IPS-NIHi11 (cell line): ENCODE results near the gene ASH1L.
"Not testable (repeated sequence)": the region's sequence is repeated elsewhere in the genome, so short reads cannot be mapped to it uniquely, and the experiment has no call there.

ENCODE experiments used
- DNase-seq: peaks from one replicate; pipeline ENCODE4 v3.0.0; 2012; ENCODE audit warnings: mixed read lengths, low spot score

The ASH1L gene

DNA sequence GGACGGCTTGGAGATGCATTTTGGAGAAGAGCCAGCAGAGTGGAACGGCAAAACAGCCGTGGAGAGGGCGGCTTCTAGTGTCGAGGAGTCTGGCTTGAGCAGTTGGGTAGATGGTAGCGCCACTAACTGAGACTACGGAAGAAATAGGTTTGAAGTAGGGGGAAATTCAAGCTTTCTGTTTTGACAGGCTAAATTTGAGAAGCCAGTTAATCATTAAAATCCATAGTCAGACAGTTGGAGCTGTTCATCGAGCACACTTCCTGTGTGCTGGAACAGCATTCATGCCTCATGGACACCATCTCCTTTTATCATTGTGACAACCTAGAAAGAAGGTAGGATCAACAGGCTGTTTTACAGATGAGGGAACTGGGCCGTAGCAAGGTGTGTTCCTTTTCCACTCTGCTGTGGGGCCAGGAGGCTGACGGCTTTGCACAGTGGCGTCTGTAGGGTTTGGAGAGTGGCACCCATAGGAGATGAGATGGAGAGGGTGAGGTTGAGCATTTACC, 258.0 kb downstream of the ASH1L start:
- DNase-seq: no peak

DNA sequence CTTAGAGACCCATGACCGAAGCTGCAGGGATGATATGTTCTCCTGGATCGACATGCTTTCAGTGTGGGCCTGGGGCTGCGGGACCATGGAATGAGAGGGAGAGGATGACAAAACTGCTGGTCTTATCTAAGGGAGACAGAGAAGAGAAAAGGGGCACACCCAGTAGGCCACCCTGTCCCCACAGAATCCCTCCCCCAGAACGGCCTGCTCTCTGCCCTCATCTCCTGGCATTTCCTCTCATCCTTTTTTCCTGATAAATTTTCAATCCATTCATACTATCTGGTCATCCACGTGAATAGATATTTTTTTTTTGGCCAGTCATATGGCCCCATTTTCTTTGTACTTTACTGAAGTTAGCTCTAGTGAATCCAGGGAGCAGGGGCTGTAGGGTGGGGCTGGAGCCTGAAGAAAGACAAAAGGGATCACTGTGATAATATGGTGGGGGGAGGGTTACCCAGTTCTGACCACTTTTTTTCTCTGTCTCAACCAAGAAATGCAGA, 261.2 kb downstream of the ASH1L start, which contains the start of gene PKLR:
Gene PKLR, minus strand, starts transcription at position 97 of the 500 bp plus-strand sequence. Its CDS starts 43 bp downstream, at position 54.
- no peak for DNase-seq

GRCh38 chr1:155300553-155301329, 261.9 kb downstream of the ASH1L start:
- DNase-seq: no peak

DNA sequence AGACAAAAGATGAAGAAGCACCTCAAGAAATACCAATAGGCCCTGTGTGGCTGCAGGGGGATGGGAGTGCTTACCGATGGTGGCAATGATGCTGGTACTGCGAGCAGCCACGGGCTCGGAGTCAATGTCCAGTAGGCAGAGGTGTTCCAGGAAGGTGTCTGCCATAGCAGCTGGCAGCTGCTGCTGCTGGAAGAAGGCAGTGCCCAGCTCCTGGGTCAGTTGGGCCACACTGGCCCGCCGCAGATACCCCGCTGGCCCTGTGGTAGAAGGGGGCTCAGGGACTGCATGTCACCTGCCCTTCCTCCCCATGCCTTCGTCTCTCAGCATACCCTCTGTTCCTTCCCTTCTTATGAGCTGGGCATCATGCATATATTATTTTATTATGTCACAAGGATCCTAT, 262.6 kb downstream of the ASH1L start:
- DNase-seq: no peak

GRCh38 chr1:155297384-155297783, 265.2 kb downstream of the ASH1L start:
- no peak for DNase-seq

- DNase-seq: no peak
These were observed 265.9 kb downstream of the ASH1L start for GRCh38 chr1:155296661-155297060.

- DNase-seq: no peak
These were observed 266.7 kb downstream of the ASH1L start for GRCh38 chr1:155295942-155296267.

GRCh38 chr1:155295183-155295941, 267.2 kb downstream of the ASH1L start:
- DNase-seq: peak; percentile 59

- peak; percentile 41 for DNase-seq
These were observed 268.0 kb downstream of the ASH1L start for GRCh38 chr1:155294520-155295182.

- DNase-seq: no peak
These were observed 269.4 kb downstream of the ASH1L start for GRCh38 chr1:155293086-155293749.

DNA sequence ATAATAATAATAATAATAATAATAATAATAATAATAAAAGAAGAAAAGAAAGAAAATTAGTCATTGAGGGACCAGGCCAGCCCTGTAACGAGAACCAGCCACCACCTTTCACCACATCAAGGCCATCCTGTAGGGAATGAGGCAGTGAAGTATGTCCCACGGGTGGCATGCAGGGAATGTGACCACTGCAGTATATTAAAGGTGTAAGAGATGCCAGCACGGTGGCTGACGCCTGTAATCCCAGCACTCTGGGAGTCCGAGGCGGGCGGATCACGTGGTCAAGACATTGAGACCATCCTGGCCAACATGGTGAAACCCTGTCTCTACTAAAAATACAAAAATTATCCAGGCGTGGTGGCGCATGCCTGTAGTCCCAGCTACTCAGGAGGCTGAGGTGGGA, 271.6 kb downstream of the ASH1L start:
- DNase-seq: not testable (repeated sequence)

DNA sequence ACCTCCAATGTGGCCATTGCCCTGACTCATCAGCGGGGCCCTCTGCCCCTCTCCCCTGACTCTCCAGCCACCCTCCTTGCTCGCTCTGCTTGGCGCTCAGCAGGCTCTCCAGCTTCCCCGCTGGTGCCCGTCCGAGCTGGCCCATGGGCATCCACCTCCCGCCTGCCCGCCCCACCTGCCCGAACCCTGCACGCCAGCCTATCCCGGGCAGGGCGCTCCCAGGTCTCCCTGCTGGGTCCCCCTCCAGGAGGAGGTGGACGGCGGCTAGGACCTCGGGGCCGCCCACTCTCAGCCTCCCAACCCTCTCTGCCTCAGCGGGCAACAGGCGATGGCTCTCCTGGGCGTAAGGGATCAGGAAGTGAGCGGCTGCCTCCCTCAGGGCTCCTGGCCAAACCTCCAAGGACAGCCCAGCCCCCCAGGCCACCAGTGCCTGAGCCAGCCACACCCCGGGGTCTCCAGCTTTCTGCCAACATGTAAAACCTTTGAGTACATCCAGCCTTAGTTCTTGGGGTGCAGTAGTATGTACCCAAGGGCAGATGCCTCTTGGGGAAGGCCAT, 274.5 kb downstream of the ASH1L start:
- no peak for DNase-seq

DNA sequence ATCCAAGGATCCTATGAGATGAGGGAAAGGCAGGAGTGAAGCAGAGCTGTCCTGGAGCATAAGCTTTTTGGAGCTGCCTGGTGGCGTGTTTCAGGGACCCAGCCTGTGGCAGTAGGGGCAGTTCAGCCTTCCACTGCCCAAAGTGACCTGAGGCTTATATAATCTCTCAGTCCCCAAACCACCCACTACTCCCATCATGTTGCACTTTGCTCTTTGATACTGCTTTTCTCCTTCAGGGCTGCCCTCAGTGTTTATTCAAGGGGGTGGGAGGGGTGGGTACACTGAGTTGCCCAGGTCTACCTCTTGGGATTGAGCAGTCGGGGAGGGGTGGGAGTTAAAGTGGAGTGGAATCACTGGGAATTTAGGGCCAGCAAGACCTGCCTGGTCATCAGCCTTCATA, 276.1 kb downstream of the ASH1L start:
- no peak for DNase-seq

DNA sequence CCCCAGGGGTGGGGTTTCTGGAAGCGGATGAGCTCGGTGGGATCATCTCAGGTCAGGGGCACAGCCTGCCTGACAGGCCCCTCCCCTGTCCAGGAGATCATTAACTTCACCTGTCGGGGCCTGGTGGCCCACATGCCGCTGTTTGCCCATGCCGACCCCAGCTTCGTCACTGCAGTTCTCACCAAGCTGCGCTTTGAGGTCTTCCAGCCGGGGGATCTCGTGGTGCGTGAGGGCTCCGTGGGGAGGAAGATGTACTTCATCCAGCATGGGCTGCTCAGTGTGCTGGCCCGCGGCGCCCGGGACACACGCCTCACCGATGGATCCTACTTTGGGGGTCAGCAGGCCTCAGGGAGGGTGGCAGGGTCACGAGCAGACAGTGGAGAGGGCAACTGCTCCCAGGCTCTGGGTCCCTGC, 277.0 kb downstream of the ASH1L start:
- no peak for DNase-seq
